Epidermal melanocyte (primary cell): ENCODE results near the gene MYO16.

Experiments used
- DNase-seq: peaks from one replicate; pipeline ENCODE4 v3.0.0; 2011; ENCODE audit warnings: low spot score; ENCODE audit not compliant: insufficient read length

Gene MYO16

GRCh38 chr13:109114991-109115390 is 485.6 kb downstream of the MYO16 start:
- no peak for DNase-seq

GRCh38 chr13:109118521-109118920 is 489.1 kb downstream of the MYO16 start:
- DNase-seq = no peak

- no peak for DNase-seq
Measured at GRCh38 chr13:109119896-109120295, 490.5 kb downstream of the MYO16 start.

- DNase-seq = no peak
Measured at GRCh38 chr13:109121826-109122225, 492.4 kb downstream of the MYO16 start.

- DNase-seq = no peak
Measured at GRCh38 chr13:109123971-109124370, 494.6 kb downstream of the MYO16 start.

GRCh38 chr13:109126178-109126577 is 496.8 kb downstream of the MYO16 start:
- DNase-seq = no peak

- no peak for DNase-seq
Measured at GRCh38 chr13:109126891-109127641, 497.7 kb downstream of the MYO16 start.

GRCh38 chr13:109128121-109128520 is 498.7 kb downstream of the MYO16 start:
- no peak for DNase-seq

GRCh38 chr13:109130093-109130835 is 500.9 kb downstream of the MYO16 start:
- no peak for DNase-seq

GRCh38 chr13:109131698-109132257 is 502.4 kb downstream of the MYO16 start:
- DNase-seq = no peak

- no peak for DNase-seq
Measured at GRCh38 chr13:109135018-109135417, 505.6 kb downstream of the MYO16 start.

GRCh38 chr13:109136873-109137272 is 507.5 kb downstream of the MYO16 start:
- no peak for DNase-seq

GRCh38 chr13:109139346-109139745 is 509.9 kb downstream of the MYO16 start:
- DNase-seq = no peak

GRCh38 chr13:109140054-109140453 is 510.6 kb downstream of the MYO16 start:
- no peak for DNase-seq

- DNase-seq = no peak
Measured at GRCh38 chr13:109140479-109141349, 511.3 kb downstream of the MYO16 start.

- DNase-seq = no peak
Measured at GRCh38 chr13:109141706-109142105, 512.3 kb downstream of the MYO16 start.

GRCh38 chr13:109144693-109145437 is 515.5 kb downstream of the MYO16 start:
- DNase-seq = no peak

- DNase-seq = peak; percentile 83
Measured at GRCh38 chr13:109145631-109146030, 516.2 kb downstream of the MYO16 start.

- no peak for DNase-seq
Measured at GRCh38 chr13:109146393-109146792, 517.0 kb downstream of the MYO16 start.

GRCh38 chr13:109146912-109147647 is 517.7 kb downstream of the MYO16 start:
- DNase-seq = no peak
